Activated naive CD4-positive, alpha-beta T cell treated with anti-CD3 and anti-CD28 coated beads, Interleukin-2, amount 50 U/mL, for 24 hours (primary cell): ENCODE results near the gene C14orf93.
"Not testable (repeated sequence)": the region's sequence is repeated elsewhere in the genome, so short reads cannot be mapped to it uniquely, and the experiment has no call there.

Experiments
- H3K27ac Mint-ChIP-seq: one replicate; pipeline ENCODE4 v1.8.0; 2021; ENCODE audit warnings: mild to moderate bottlenecking, mixed read lengths
- H3K27me3 Mint-ChIP-seq: one replicate; pipeline ENCODE4 v1.8.0; 2021; ENCODE audit warnings: mixed read lengths
- H3K36me3 Mint-ChIP-seq: one replicate; pipeline ENCODE4 v1.8.0; 2021; ENCODE audit warnings: mixed read lengths
- H3K4me1 Mint-ChIP-seq: one replicate; pipeline ENCODE4 v1.8.0; 2021; ENCODE audit warnings: mixed read lengths
- H3K4me3 Mint-ChIP-seq: one replicate; pipeline ENCODE4 v1.8.0; 2021; ENCODE audit warnings: mild to moderate bottlenecking, mixed read lengths
- H3K9me3 Mint-ChIP-seq: one replicate; pipeline ENCODE4 v1.8.0; 2021; ENCODE audit warnings: mixed read lengths

Gene C14orf93

GRCh38 chr14:22976620-22977433 lies 33.1 kb downstream of the C14orf93 start:
- Mint-ChIP-seq H3K9me3 (no peaks in the 10 kb centered on the region), H3K4me3 (no peak overlapping the region), H3K4me1 (peaks cover 8% of the 10 kb centered on the region), H3K36me3 (no peaks in the 10 kb centered on the region), H3K27me3 (no peaks in the 10 kb centered on the region), H3K27ac (no peak overlapping the region)

GRCh38 chr14:22974530-22975313 lies 35.2 kb downstream of the C14orf93 start:
- Mint-ChIP-seq H3K4me3 (no peak overlapping the region), H3K9me3 (no peaks in the 10 kb centered on the region), H3K27me3 (no peaks in the 10 kb centered on the region), H3K27ac (no peak overlapping the region), H3K36me3 (no peaks in the 10 kb centered on the region), H3K4me1 (peaks cover 3% of the 10 kb centered on the region)

GRCh38 chr14:22973217-22974032 lies 36.5 kb downstream of the C14orf93 start:
- H3K4me1 Mint-ChIP-seq = no peaks in the 10 kb centered on the region
- no peaks in the 10 kb centered on the region for H3K9me3 Mint-ChIP-seq
- H3K27me3 Mint-ChIP-seq = no peaks in the 10 kb centered on the region
- no peak overlapping the region for H3K27ac Mint-ChIP-seq
- no peaks in the 10 kb centered on the region for H3K36me3 Mint-ChIP-seq
- no peak overlapping the region for H3K4me3 Mint-ChIP-seq

- Mint-ChIP-seq H3K4me1 (no peaks in the 10 kb centered on the region), H3K4me3 (no peak overlapping the region), H3K27ac (no peak overlapping the region), H3K27me3 (no peaks in the 10 kb centered on the region), H3K36me3 (no peaks in the 10 kb centered on the region), H3K9me3 (no peaks in the 10 kb centered on the region)
Observed at GRCh38 chr14:22972313-22972930, 37.5 kb downstream of the C14orf93 start.

DNA sequence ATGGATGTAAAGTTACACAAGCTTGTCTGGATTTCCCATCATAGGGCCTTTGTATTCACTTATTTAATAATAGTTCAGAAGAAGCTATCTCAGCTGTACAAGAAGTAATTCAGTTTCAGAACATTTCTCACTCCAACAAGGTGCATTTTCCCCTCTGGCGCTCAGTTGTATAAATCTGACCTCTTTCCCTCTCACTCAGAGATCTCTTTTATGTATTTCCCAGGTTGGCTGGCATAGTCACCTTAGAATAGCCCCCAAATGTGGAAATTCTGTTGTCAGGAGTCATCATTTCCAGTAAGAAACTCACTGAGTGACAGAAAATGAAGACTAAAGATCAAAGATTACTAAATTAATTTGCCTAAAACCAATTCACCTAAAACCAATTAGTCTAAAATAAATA lies 38.8 kb downstream of the C14orf93 start:
- Mint-ChIP-seq H3K4me3 (no peak overlapping the region), H3K36me3 (no peaks in the 10 kb centered on the region), H3K27ac (no peak overlapping the region)

DNA sequence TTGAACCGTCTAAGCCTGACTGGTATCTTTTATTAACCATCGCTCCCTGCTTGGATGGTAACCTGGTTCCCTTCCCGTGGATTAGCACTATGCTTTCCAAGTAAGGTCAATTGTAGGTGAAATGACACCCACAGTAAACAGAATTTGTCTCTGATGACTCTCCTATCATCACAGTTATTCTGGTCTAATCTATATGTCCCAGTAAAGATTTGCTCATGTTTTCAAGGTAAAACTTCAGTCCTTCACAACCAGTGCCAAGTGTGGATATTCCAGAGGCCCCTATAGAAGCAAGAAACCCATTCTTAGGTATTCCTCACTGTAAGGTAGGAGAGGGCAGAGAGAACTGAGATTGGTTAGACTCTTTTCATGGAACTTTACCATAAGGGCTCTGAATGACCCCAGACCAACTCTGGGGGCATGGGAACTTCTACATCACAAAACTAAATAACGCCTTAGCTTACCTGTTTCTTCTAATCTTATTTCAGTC lies 43.1 kb downstream of the C14orf93 start:
- Mint-ChIP-seq H3K27ac (no peak overlapping the region), H3K4me1 (no peaks in the 10 kb centered on the region)

More for the DNA sequence above, 38.8 kb downstream of the C14orf93 start:
- Mint-ChIP-seq H3K4me1 (no peaks in the 10 kb centered on the region), H3K27me3 (no peaks in the 10 kb centered on the region), H3K9me3 (no peaks in the 10 kb centered on the region)

GRCh38 chr14:22965916-22966782 lies 43.8 kb downstream of the C14orf93 start:
- not testable (repeated sequence) for H3K4me3 Mint-ChIP-seq, H3K27ac Mint-ChIP-seq, H3K36me3 Mint-ChIP-seq, H3K27me3 Mint-ChIP-seq, H3K4me1 Mint-ChIP-seq, H3K9me3 Mint-ChIP-seq

More for the DNA sequence above, 43.1 kb downstream of the C14orf93 start:
- no peaks in the 10 kb centered on the region for H3K9me3 Mint-ChIP-seq
- no peaks in the 10 kb centered on the region for H3K27me3 Mint-ChIP-seq
- H3K36me3 Mint-ChIP-seq = no peaks in the 10 kb centered on the region
- H3K4me3 Mint-ChIP-seq = no peak overlapping the region

- Mint-ChIP-seq H3K27ac (no peak overlapping the region), H3K4me3 (no peak overlapping the region), H3K36me3 (no peaks in the 10 kb centered on the region), H3K9me3 (no peaks in the 10 kb centered on the region), H3K27me3 (no peaks in the 10 kb centered on the region), H3K4me1 (no peaks in the 10 kb centered on the region)
Observed at GRCh38 chr14:22962061-22962676, 47.8 kb downstream of the C14orf93 start.

DNA sequence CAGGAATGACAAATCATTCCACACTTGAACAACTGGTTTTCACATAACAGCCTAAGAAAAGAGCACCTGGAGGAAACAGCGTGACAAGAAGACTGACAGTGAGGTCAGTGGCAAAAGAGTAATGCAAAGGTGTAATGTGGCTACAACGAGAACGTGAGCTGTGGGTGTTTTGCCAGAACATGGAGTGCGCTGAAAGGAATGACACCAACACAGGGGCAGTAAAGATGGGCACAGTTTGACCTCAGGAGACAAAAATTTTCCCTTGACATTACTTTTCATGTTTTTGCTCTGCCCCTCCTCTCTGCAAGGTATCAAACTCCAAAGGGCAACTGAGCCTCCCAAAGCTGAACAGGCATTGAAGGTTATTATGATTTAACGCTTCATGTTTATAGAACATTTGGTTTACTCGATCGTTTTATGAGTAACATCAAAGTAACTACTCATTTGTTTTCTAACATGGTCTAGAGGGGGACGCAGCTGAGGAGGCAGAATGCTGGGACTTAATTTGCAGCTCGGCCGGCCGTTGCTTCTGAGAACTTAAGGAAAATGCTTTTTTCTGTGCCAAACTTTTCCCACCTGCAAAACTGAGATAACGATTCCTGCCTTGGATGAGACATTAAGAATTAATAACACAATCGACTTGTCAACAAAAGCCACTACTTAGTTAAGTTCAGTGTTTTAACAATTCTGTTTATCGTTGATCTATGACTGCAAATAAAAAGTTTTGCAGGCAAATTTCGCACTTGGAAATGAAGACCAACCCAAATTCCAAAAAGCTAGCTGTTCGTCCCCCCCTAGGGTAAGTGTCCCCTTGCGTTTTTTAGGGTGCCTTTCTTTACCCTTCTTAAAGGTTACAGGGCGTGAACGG lies 54.0 kb downstream of the C14orf93 start:
- Mint-ChIP-seq H3K4me3 (peak overlapping the region; percentile 93), H3K27ac (peak overlapping the region; percentile 93), H3K27me3 (no peaks in the 10 kb centered on the region), H3K9me3 (no peaks in the 10 kb centered on the region), H3K36me3 (peaks cover 3% of the 10 kb centered on the region), H3K4me1 (peaks cover 20% of the 10 kb centered on the region)

GRCh38 chr14:22952418-22952817 lies 57.5 kb downstream of the C14orf93 start:
- H3K36me3 Mint-ChIP-seq = peaks cover 7% of the 10 kb centered on the region
- peak overlapping the region; percentile 30 for H3K27ac Mint-ChIP-seq
- H3K4me1 Mint-ChIP-seq = peaks cover 20% of the 10 kb centered on the region
- H3K9me3 Mint-ChIP-seq = no peaks in the 10 kb centered on the region
- no peaks in the 10 kb centered on the region for H3K27me3 Mint-ChIP-seq
- no peak overlapping the region for H3K4me3 Mint-ChIP-seq

DNA sequence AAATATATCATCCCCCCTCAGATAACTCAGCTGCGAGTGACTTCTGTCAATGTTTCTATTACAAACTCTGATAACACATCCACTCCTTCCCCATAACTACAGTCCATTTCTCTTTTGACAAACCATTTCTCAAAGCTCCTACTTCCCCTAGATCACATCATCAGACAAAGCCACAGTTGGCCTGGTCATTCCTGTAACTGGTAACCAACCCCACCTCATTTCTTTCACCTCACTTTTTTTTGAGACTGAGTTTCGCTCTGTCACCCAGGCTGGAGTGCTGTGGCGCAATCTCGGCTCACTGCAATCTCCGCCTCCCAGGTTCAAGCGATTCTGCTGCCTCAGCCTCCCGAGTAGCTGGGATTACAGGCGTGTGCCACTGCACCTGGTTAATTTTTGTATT lies 58.1 kb downstream of the C14orf93 start:
- not testable (repeated sequence) for H3K27ac Mint-ChIP-seq, H3K4me3 Mint-ChIP-seq, H3K9me3 Mint-ChIP-seq, H3K27me3 Mint-ChIP-seq
- peaks cover 20% of the 10 kb centered on the region for H3K4me1 Mint-ChIP-seq
- peaks cover 10% of the 10 kb centered on the region for H3K36me3 Mint-ChIP-seq

GRCh38 chr14:22945642-22946041 lies 64.3 kb downstream of the C14orf93 start:
- Mint-ChIP-seq H3K4me1 (no peaks in the 10 kb centered on the region), H3K36me3 (peaks cover 12% of the 10 kb centered on the region), H3K4me3 (no peak overlapping the region), H3K27me3 (no peaks in the 10 kb centered on the region), H3K9me3 (no peaks in the 10 kb centered on the region), H3K27ac (no peak overlapping the region)

DNA sequence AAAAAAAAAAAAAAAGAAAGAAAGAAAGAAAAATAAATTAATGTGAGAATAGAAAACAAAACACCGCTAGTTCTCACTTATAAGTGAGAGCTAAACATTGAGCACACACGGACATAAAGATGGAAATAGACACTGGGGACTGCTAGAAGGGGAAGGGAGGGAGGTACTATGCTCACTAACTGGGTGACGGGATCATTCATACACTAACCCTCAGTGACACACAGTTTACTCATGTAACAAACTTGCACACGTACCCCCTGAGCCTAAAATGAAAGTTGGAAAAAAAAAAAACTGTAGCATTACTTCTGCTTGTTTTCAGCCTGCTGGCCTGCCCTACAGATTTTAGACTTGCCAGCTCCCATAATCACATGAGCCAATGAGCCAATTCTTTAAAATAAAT lies 70.3 kb downstream of the C14orf93 start:
- H3K9me3 Mint-ChIP-seq = no peaks in the 10 kb centered on the region
- no peak overlapping the region for H3K27ac Mint-ChIP-seq
- peaks cover 2% of the 10 kb centered on the region for H3K36me3 Mint-ChIP-seq
- no peaks in the 10 kb centered on the region for H3K27me3 Mint-ChIP-seq
- H3K4me3 Mint-ChIP-seq = no peak overlapping the region
- H3K4me1 Mint-ChIP-seq = no peaks in the 10 kb centered on the region
